Inferior parietal cortex (tissue), 1 donor: ENCODE data around the gene OR2AE1.

Experiments
- DNase-seq: peaks from one replicate; pipeline ENCODE4 v3.0.0-alpha.2; 2016; ENCODE audit errors: extremely low spot score

OR2AE1 gene

GRCh38 chr7:99860281-99861127 is 16.3 kb downstream of the OR2AE1 start:
- no peak for DNase-seq

- DNase-seq: no peak
These were observed 21.6 kb downstream of the OR2AE1 start for GRCh38 chr7:99855236-99855635.

GRCh38 chr7:99848420-99849216 is 28.2 kb downstream of the OR2AE1 start:
- DNase-seq: no peak

- no peak for DNase-seq
These were observed 32.5 kb downstream of the OR2AE1 start for GRCh38 chr7:99844328-99844727.

- no peak for DNase-seq
These were observed 33.0 kb downstream of the OR2AE1 start for GRCh38 chr7:99843808-99844207.

- DNase-seq: no peak
These were observed 33.9 kb downstream of the OR2AE1 start for GRCh38 chr7:99842926-99843325.

GRCh38 chr7:99840136-99840869 is 36.5 kb downstream of the OR2AE1 start:
- DNase-seq: no peak

GRCh38 chr7:99839287-99840021 is 37.4 kb downstream of the OR2AE1 start:
- DNase-seq: no peak

- no peak for DNase-seq
These were observed 39.0 kb downstream of the OR2AE1 start for GRCh38 chr7:99837649-99838361.

GRCh38 chr7:99835189-99835588 is 41.6 kb downstream of the OR2AE1 start:
- DNase-seq: no peak

- DNase-seq: no peak
These were observed 42.5 kb downstream of the OR2AE1 start for GRCh38 chr7:99834382-99834781.

GRCh38 chr7:99833289-99833877 is 43.5 kb downstream of the OR2AE1 start:
- peak; percentile 24 for DNase-seq

- no peak for DNase-seq
These were observed 45.2 kb downstream of the OR2AE1 start for GRCh38 chr7:99831595-99831994.

- no peak for DNase-seq
These were observed 47.2 kb downstream of the OR2AE1 start for GRCh38 chr7:99829524-99830160.

GRCh38 chr7:99828811-99829210 is 48.0 kb downstream of the OR2AE1 start:
- DNase-seq: no peak

- no peak for DNase-seq
These were observed 49.6 kb downstream of the OR2AE1 start for GRCh38 chr7:99827040-99827778.
